ENCODE data around the gene CRYBG3.

CRYBG3 gene

GRCh38 chr3:97942801-97943546 is 121.2 kb downstream of the CRYBG3 start:
- no peak for DNase-seq (ENCODE audit: low read depth in 2 of 2)

- DNase-seq (ENCODE audit: low read depth in 2 of 2), result no peak
Observed at GRCh38 chr3:97948351-97949109, 126.7 kb downstream of the CRYBG3 start.

GRCh38 chr3:97949110-97949485 is 127.3 kb downstream of the CRYBG3 start:
- no peak for DNase-seq (ENCODE audit: low read depth in 2 of 2)

GRCh38 chr3:97949743-97950142 is 127.9 kb downstream of the CRYBG3 start:
- DNase-seq (ENCODE audit: low read depth in 2 of 2), result no peak

- DNase-seq (ENCODE audit: low read depth in 2 of 2), result no peak
Observed at GRCh38 chr3:97950360-97950759, 128.5 kb downstream of the CRYBG3 start.

- no peak for DNase-seq (ENCODE audit: low read depth in 2 of 2)
Observed at GRCh38 chr3:97952280-97952679, 130.5 kb downstream of the CRYBG3 start.

- DNase-seq (ENCODE audit: low read depth in 2 of 2), result no peak
Observed at GRCh38 chr3:97952872-97953271, 131.1 kb downstream of the CRYBG3 start.

- DNase-seq (ENCODE audit: low read depth in 2 of 2), result no peak
Observed at GRCh38 chr3:97954228-97954827, 132.5 kb downstream of the CRYBG3 start.

GRCh38 chr3:97956051-97956450 is 134.2 kb downstream of the CRYBG3 start:
- no peak for DNase-seq (ENCODE audit: low read depth in 2 of 2)

- DNase-seq (ENCODE audit: low read depth in 2 of 2), result no peak
Observed at GRCh38 chr3:97957617-97958311, 136.0 kb downstream of the CRYBG3 start.

GRCh38 chr3:97958396-97958795 is 136.6 kb downstream of the CRYBG3 start:
- DNase-seq (ENCODE audit: low read depth in 2 of 2), result no peak

- DNase-seq (ENCODE audit: low read depth in 2 of 2), result no peak
Observed at GRCh38 chr3:97958796-97959195, 137.0 kb downstream of the CRYBG3 start.

- no peak for DNase-seq (ENCODE audit: low read depth in 2 of 2)
Observed at GRCh38 chr3:97959872-97960271, 138.1 kb downstream of the CRYBG3 start.

- DNase-seq (ENCODE audit: low read depth in 2 of 2), result no peak
Observed at GRCh38 chr3:97960551-97960950, 138.7 kb downstream of the CRYBG3 start.

- no peak for DNase-seq (ENCODE audit: low read depth in 2 of 2)
Observed at GRCh38 chr3:97960993-97961766, 139.4 kb downstream of the CRYBG3 start.

- no peak for DNase-seq (ENCODE audit: low read depth in 2 of 2)
Observed at GRCh38 chr3:97967966-97968365, 146.2 kb downstream of the CRYBG3 start.

GRCh38 chr3:97968376-97968775 is 146.6 kb downstream of the CRYBG3 start:
- DNase-seq (ENCODE audit: low read depth in 2 of 2), result no peak

GRCh38 chr3:97969541-97969940 is 147.7 kb downstream of the CRYBG3 start:
- no peak for DNase-seq (ENCODE audit: low read depth in 2 of 2)

- no peak for DNase-seq (ENCODE audit: low read depth in 2 of 2)
Observed at GRCh38 chr3:97970156-97970555, 148.3 kb downstream of the CRYBG3 start.

- DNase-seq (ENCODE audit: low read depth in 2 of 2), result no peak
Observed at GRCh38 chr3:97970956-97971620, 149.3 kb downstream of the CRYBG3 start.

All from stimulated activated CD8-positive, alpha-beta memory T cell treated with anti-CD3 and anti-CD28 coated beads, Interleukin-15, amount 100 ng/mL, for 48 hours (primary cell).